ENCODE measurements around the gene SLC1A6.

Gene SLC1A6

DNA sequence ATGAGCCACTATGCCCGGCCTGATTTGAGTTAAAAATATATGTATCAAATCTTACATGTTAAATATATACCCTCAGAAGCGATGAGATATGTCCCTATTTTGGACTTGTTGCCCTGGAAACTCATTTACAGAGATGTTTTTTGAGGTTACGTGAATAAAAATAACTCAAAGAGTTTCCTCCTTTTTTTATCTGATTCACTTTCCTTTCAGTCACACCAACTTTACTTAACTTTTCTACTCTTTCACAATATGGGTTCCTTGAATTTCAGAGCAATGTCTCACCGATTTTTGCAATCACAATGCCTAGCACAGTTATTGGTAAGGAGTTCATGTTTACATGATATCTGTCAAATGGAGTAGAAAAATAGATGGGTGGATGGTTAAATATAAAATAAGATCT lies 36.1 kb downstream of the SLC1A6 start:
- H2AFZ ChIP-seq (ENCODE audit: low read depth, low read length): no peak overlapping the region
- no peaks in the 10 kb centered on the region for H3K36me3 ChIP-seq (ENCODE audit: control insufficient read depth in 1 of 2, insufficient read depth in 2 of 2, low read depth in 1 of 2, low read length in 2 of 2)
- no peak overlapping the region for H4K91ac ChIP-seq (ENCODE audit: low read length)

GRCh38 chr19:14941189-14941588 lies 38.5 kb downstream of the SLC1A6 start, which contains the start of gene OR7C2:
Gene OR7C2 (plus strand): TSS chr19:14941489. CDS start chr19:14941489, 0 bp downstream.
- Histone ChIP-seq H2AK5ac (ENCODE audit: low read length, severe bottlenecking) (no peak within 1 kb of the TSS), H4K8ac (ENCODE audit: low read length) (no peak within 1 kb of the TSS), H3K18ac (ENCODE audit: low read depth in 1 of 2, low read length in 2 of 2) (no peak within 1 kb of the TSS), H3K36me3 (ENCODE audit: control insufficient read depth in 1 of 2, insufficient read depth in 2 of 2, low read depth in 1 of 2, low read length in 2 of 2) (no peaks in the 10 kb centered on the region), H3K4me1 (ENCODE audit: control insufficient read depth, insufficient read depth, low read depth, low read length) (no peaks in the 10 kb centered on the region), H2BK15ac (ENCODE audit: low read depth, poor library complexity, severe bottlenecking) (no peak within 1 kb of the TSS), H3K23ac (ENCODE audit: low read length in 2 of 2) (no peak within 1 kb of the TSS), H4K91ac (ENCODE audit: low read length) (no peak within 1 kb of the TSS), H3K9me3 (ENCODE audit: control insufficient read depth, low read length) (no peaks in the 10 kb centered on the region), H2BK120ac (ENCODE audit: low read depth, low read length) (no peak within 1 kb of the TSS), H3K4me2 (ENCODE audit: low read length, poor library complexity, severe bottlenecking) (no peak within 1 kb of the TSS), H2AFZ (ENCODE audit: low read depth, low read length) (no peak within 1 kb of the TSS), H3K9ac (ENCODE audit: low read length) (no peak within 1 kb of the TSS), H2BK12ac (ENCODE audit: low read length in 2 of 2) (no peak within 1 kb of the TSS), H3K4me3 (ENCODE audit: insufficient read depth in 1 of 2, low read depth in 1 of 2, low read length in 2 of 2) (no peak within 1 kb of the TSS), H3K4ac (ENCODE audit: low read depth in 1 of 2, low read length in 2 of 2) (no peak within 1 kb of the TSS), H2BK5ac (ENCODE audit: low read depth, low read length, poor library complexity, severe bottlenecking) (no peak within 1 kb of the TSS), H3K27me3 (ENCODE audit: control insufficient read depth in 1 of 2, insufficient read depth in 1 of 2, low read length in 2 of 2) (no peaks in the 10 kb centered on the region), H3K14ac (ENCODE audit: low read length in 2 of 2) (no peak within 1 kb of the TSS), H3K79me1 (replicated peaks; ENCODE audit: low read length, poor library complexity, severe bottlenecking) (no peaks in the 10 kb centered on the region), H3K27ac (ENCODE audit: low read length, poor library complexity, severe bottlenecking) (no peak within 1 kb of the TSS)
- WGBS: 73% methylated on average over 6 of the region's 6 CpGs
- no peak for DNase-seq

More for the DNA sequence above, 36.1 kb downstream of the SLC1A6 start:
- no peak overlapping the region for H2BK15ac ChIP-seq (ENCODE audit: low read depth, poor library complexity, severe bottlenecking)
- WGBS: 71% methylated on average over 3 of the region's 4 CpGs
- no peak overlapping the region for H3K4me3 ChIP-seq (ENCODE audit: insufficient read depth in 1 of 2, low read depth in 1 of 2, low read length in 2 of 2)
- no peak overlapping the region for H4K8ac ChIP-seq (ENCODE audit: low read length)
- H2BK5ac ChIP-seq (ENCODE audit: low read depth, low read length, poor library complexity, severe bottlenecking): no peak overlapping the region
- no peak overlapping the region for H3K23ac ChIP-seq (ENCODE audit: low read length in 2 of 2)
- H3K79me1 ChIP-seq (replicated peaks; ENCODE audit: low read length, poor library complexity, severe bottlenecking): no peaks in the 10 kb centered on the region
- H3K14ac ChIP-seq (ENCODE audit: low read length in 2 of 2): no peak overlapping the region
- no peak overlapping the region for H2BK12ac ChIP-seq (ENCODE audit: low read length in 2 of 2)
- no peak overlapping the region for H3K4me2 ChIP-seq (ENCODE audit: low read length, poor library complexity, severe bottlenecking)
- H2BK120ac ChIP-seq (ENCODE audit: low read depth, low read length): no peak overlapping the region
- H3K27me3 ChIP-seq (ENCODE audit: control insufficient read depth in 1 of 2, insufficient read depth in 1 of 2, low read length in 2 of 2): no peaks in the 10 kb centered on the region
- no peak overlapping the region for H3K27ac ChIP-seq (ENCODE audit: low read length, poor library complexity, severe bottlenecking)
- no peaks in the 10 kb centered on the region for H3K9me3 ChIP-seq (ENCODE audit: control insufficient read depth, low read length)
- DNase-seq: no peak
- no peak overlapping the region for H3K9ac ChIP-seq (ENCODE audit: low read length)
- no peak overlapping the region for H2AK5ac ChIP-seq (ENCODE audit: low read length, severe bottlenecking)
- H3K4me1 ChIP-seq (ENCODE audit: control insufficient read depth, insufficient read depth, low read depth, low read length): no peaks in the 10 kb centered on the region
- H3K4ac ChIP-seq (ENCODE audit: low read depth in 1 of 2, low read length in 2 of 2): no peak overlapping the region
- H3K18ac ChIP-seq (ENCODE audit: low read depth in 1 of 2, low read length in 2 of 2): no peak overlapping the region

- H4K8ac ChIP-seq (ENCODE audit: low read length): no peak overlapping the region
- H3K27me3 ChIP-seq (ENCODE audit: control insufficient read depth in 1 of 2, insufficient read depth in 1 of 2, low read length in 2 of 2): no peaks in the 10 kb centered on the region
- no peak overlapping the region for H3K23ac ChIP-seq (ENCODE audit: low read length in 2 of 2)
- no peak overlapping the region for H2BK5ac ChIP-seq (ENCODE audit: low read depth, low read length, poor library complexity, severe bottlenecking)
- no peak overlapping the region for H3K27ac ChIP-seq (ENCODE audit: low read length, poor library complexity, severe bottlenecking)
- no peaks in the 10 kb centered on the region for H3K79me1 ChIP-seq (replicated peaks; ENCODE audit: low read length, poor library complexity, severe bottlenecking)
- no peaks in the 10 kb centered on the region for H3K9me3 ChIP-seq (ENCODE audit: control insufficient read depth, low read length)
- no peak overlapping the region for H2AK5ac ChIP-seq (ENCODE audit: low read length, severe bottlenecking)
- H3K18ac ChIP-seq (ENCODE audit: low read depth in 1 of 2, low read length in 2 of 2): no peak overlapping the region
- no peak overlapping the region for H3K4me2 ChIP-seq (ENCODE audit: low read length, poor library complexity, severe bottlenecking)
- H3K4ac ChIP-seq (ENCODE audit: low read depth in 1 of 2, low read length in 2 of 2): no peak overlapping the region
- H3K36me3 ChIP-seq (ENCODE audit: control insufficient read depth in 1 of 2, insufficient read depth in 2 of 2, low read depth in 1 of 2, low read length in 2 of 2): no peaks in the 10 kb centered on the region
- H2BK15ac ChIP-seq (ENCODE audit: low read depth, poor library complexity, severe bottlenecking): no peak overlapping the region
- no peaks in the 10 kb centered on the region for H3K4me1 ChIP-seq (ENCODE audit: control insufficient read depth, insufficient read depth, low read depth, low read length)
- no peak overlapping the region for H3K9ac ChIP-seq (ENCODE audit: low read length)
- DNase-seq: no peak
- no peak overlapping the region for H3K4me3 ChIP-seq (ENCODE audit: insufficient read depth in 1 of 2, low read depth in 1 of 2, low read length in 2 of 2)
- no peak overlapping the region for H4K91ac ChIP-seq (ENCODE audit: low read length)
- H2BK120ac ChIP-seq (ENCODE audit: low read depth, low read length): no peak overlapping the region
- no peak overlapping the region for H2AFZ ChIP-seq (ENCODE audit: low read depth, low read length)
- no peak overlapping the region for H3K14ac ChIP-seq (ENCODE audit: low read length in 2 of 2)
- no peak overlapping the region for H2BK12ac ChIP-seq (ENCODE audit: low read length in 2 of 2)
- 59% methylated on average over 3 of the region's 6 CpGs for WGBS
Observed at GRCh38 chr19:14940266-14940665, 39.4 kb downstream of the SLC1A6 start.

- WGBS: 20% methylated on average over 1 of the region's 1 CpG
- Histone ChIP-seq H2BK12ac (ENCODE audit: low read length in 2 of 2) (no peak overlapping the region), H3K36me3 (ENCODE audit: control insufficient read depth in 1 of 2, insufficient read depth in 2 of 2, low read depth in 1 of 2, low read length in 2 of 2) (no peaks in the 10 kb centered on the region), H4K8ac (ENCODE audit: low read length) (no peak overlapping the region), H3K9ac (ENCODE audit: low read length) (no peak overlapping the region), H2AK5ac (ENCODE audit: low read length, severe bottlenecking) (no peak overlapping the region), H2AFZ (ENCODE audit: low read depth, low read length) (no peak overlapping the region), H3K14ac (ENCODE audit: low read length in 2 of 2) (no peak overlapping the region), H3K79me1 (replicated peaks; ENCODE audit: low read length, poor library complexity, severe bottlenecking) (no peaks in the 10 kb centered on the region), H3K23ac (ENCODE audit: low read length in 2 of 2) (no peak overlapping the region), H3K4me1 (ENCODE audit: control insufficient read depth, insufficient read depth, low read depth, low read length) (no peaks in the 10 kb centered on the region), H3K9me3 (ENCODE audit: control insufficient read depth, low read length) (no peaks in the 10 kb centered on the region), H2BK120ac (ENCODE audit: low read depth, low read length) (no peak overlapping the region), H3K4me2 (ENCODE audit: low read length, poor library complexity, severe bottlenecking) (no peak overlapping the region), H3K27me3 (ENCODE audit: control insufficient read depth in 1 of 2, insufficient read depth in 1 of 2, low read length in 2 of 2) (no peaks in the 10 kb centered on the region), H4K91ac (ENCODE audit: low read length) (no peak overlapping the region), H2BK15ac (ENCODE audit: low read depth, poor library complexity, severe bottlenecking) (no peak overlapping the region), H3K4ac (ENCODE audit: low read depth in 1 of 2, low read length in 2 of 2) (no peak overlapping the region), H3K27ac (ENCODE audit: low read length, poor library complexity, severe bottlenecking) (no peak overlapping the region), H2BK5ac (ENCODE audit: low read depth, low read length, poor library complexity, severe bottlenecking) (no peak overlapping the region), H3K18ac (ENCODE audit: low read depth in 1 of 2, low read length in 2 of 2) (no peak overlapping the region), H3K4me3 (ENCODE audit: insufficient read depth in 1 of 2, low read depth in 1 of 2, low read length in 2 of 2) (no peak overlapping the region)
- DNase-seq: no peak
Observed at GRCh38 chr19:14933506-14933905, 46.2 kb downstream of the SLC1A6 start.
